HepG2 (cell line): Measurements from ENCODE around the gene SLC35G2. TPM values are rescaled to one million over a fixed set of nuclear protein-coding genes. Genes with fewer than 3 reads are reported as not detected.
"Not testable (repeated sequence)": the region's sequence is repeated elsewhere in the genome, so short reads cannot be mapped to it uniquely, and the experiment has no call there.

Experiments
- ATAC-seq: fragments of 200-7000 bp; cut with Tn5 transposase; 3 replicates; pipeline ENCODE4 v1.9.1; 2020; ENCODE audit warnings: mild to moderate bottlenecking, moderate library complexity
- BruUV-seq: library from RNA; stranded (reverse); fragments of 400-500 nt; replicated peaks from 2 replicates; lab custom pipeline; 2021; lab: Mats Ljungman, UMichigan
- CTCF ChIA-PET: fragments of 300-600 bp; formaldehyde crosslinking; extraction: SDS; loops from one replicate; lab custom pipeline; 2021; ENCODE audit warnings: low total read pairs, inconsistent platforms, low intra/inter-chr PET ratio; lab: Yijun Ruan, JAX
- POLR2A ChIA-PET: fragments of 350-600 bp; sonication (Branson Sonifier 250); formaldehyde crosslinking; loops from one replicate; lab custom pipeline; 2020; ENCODE audit warnings: antibody characterized with exemption, inconsistent platforms; lab: Yijun Ruan, JAX
- DNase-seq: peaks from one replicate; pipeline ENCODE4 v3.0.0-alpha.2; 2015; ENCODE audit warnings: low spot score
- FAIRE-seq: peaks from 3 replicates; lab custom pipeline; 2011; peaks lifted over from hg19 to GRCh38; lab: Jason Lieb, UNC
- H2AFZ ChIP-seq: one replicate; pipeline ENCODE4 v1.6.1; 2011; ENCODE audit warnings: low read length, inconsistent platforms
- H3K27ac ChIP-seq: fragments of 300-600 bp; 3 replicates; pipeline ENCODE4 v1.8.0; 2011; ENCODE audit warnings: mixed run types, mild to moderate bottlenecking, mixed read lengths, low read length, inconsistent platforms; ENCODE audit not compliant: insufficient read depth; ENCODE audit errors: extremely low read length
- H3K27me3 ChIP-seq, 2 experiments: fragments of 200-600 bp in 1 of 2; 2 replicates in 1 of 2; 3 replicates in 1 of 2; pipeline versions ENCODE4 v1.6.0 to v1.8.0; 2011; ENCODE audit warnings: low read length in 2 of 2, mild to moderate bottlenecking in 2 of 2, moderate library complexity in 2 of 2, inconsistent platforms in 1 of 2; ENCODE audit not compliant: insufficient read depth in 2 of 2, control insufficient read depth in 1 of 2
- H3K36me3 ChIP-seq, 2 experiments: fragments of 200-600 bp in 1 of 2; replicated peaks in 1 of 2; 2 replicates in 1 of 2; 3 replicates in 1 of 2; pipeline versions ENCODE4 v1.5.1 to v1.8.0; 2011; ENCODE audit warnings: low read length in 2 of 2, inconsistent platforms in 1 of 2; ENCODE audit not compliant: insufficient read depth in 2 of 2, control insufficient read depth in 1 of 2
- H3K4me1 ChIP-seq: 2 replicates; pipeline ENCODE4 v1.5.1; 2012; ENCODE audit warnings: low read length, inconsistent platforms; ENCODE audit not compliant: insufficient read depth
- H3K4me2 ChIP-seq: 2 replicates; pipeline ENCODE4 v1.6.0; 2011; ENCODE audit warnings: low read depth, low read length, inconsistent platforms
- H3K4me3 ChIP-seq, 3 experiments: fragments of 200-600 bp in 1 of 3; sonication (generic), shearing (Covaris generic) in 1 of 3; replicated peaks in 1 of 3; 2 replicates each; pipeline ENCODE4 v1.5.1; 2011 to 2016; ENCODE audit warnings: low read length in 3 of 3, inconsistent platforms in 2 of 3, low read depth in 2 of 3, mild to moderate bottlenecking in 2 of 3, control low read depth in 1 of 3, mixed read lengths in 1 of 3; ENCODE audit not compliant: insufficient read depth in 1 of 3
- H3K79me2 ChIP-seq: one replicate; pipeline ENCODE4 v1.6.1; 2011; ENCODE audit warnings: low read length, inconsistent platforms; ENCODE audit not compliant: insufficient read depth
- H3K9ac ChIP-seq: 2 replicates; pipeline ENCODE4 v1.6.0; 2011; ENCODE audit warnings: mild to moderate bottlenecking, low read depth, low read length, inconsistent platforms; ENCODE audit not compliant: insufficient read depth
- H3K9me3 ChIP-seq: 2 replicates; pipeline ENCODE4 v1.5.1; 2012; ENCODE audit warnings: mild to moderate bottlenecking, low read length
- H4K20me1 ChIP-seq: 2 replicates; pipeline ENCODE4 v1.6.0; 2011; ENCODE audit warnings: inconsistent platforms, mild to moderate bottlenecking, low read length, moderate library complexity; ENCODE audit not compliant: insufficient read depth
- ETV6 ChIP-seq: sonication (generic); formaldehyde crosslinking; conservative IDR thresholded peaks from 2 replicates; pipeline ENCODE4 v1.4.0; 2020; ENCODE audit warnings: missing genetic modification reagents
- KAT8 ChIP-seq: IDR thresholded peaks from 2 replicates; pipeline ENCODE4 v1.6.1; 2016; ENCODE audit warnings: missing genetic modification reagents, missing compliant biosample characterization
- ZNF10 ChIP-seq: sonication (generic); formaldehyde crosslinking; IDR thresholded peaks from 2 replicates; pipeline ENCODE4 v1.4.0; 2020; ENCODE audit warnings: mild to moderate bottlenecking, low read depth, missing genetic modification reagents, borderline replicate concordance
- ZNF207 ChIP-seq: fragments of 450-650 bp; IDR thresholded peaks from 2 replicates; pipeline ENCODE4 v1.6.1; 2016; ENCODE audit warnings: antibody characterized with exemption, borderline replicate concordance
- ZNF598 ChIP-seq: sonication (generic); formaldehyde crosslinking; IDR thresholded peaks from 2 replicates; pipeline ENCODE4 v1.5.1; 2020; ENCODE audit warnings: mild to moderate bottlenecking, missing genetic modification reagents, borderline replicate concordance
- WGBS: methylation state at CpG from one replicate; pipeline ENCODE4 v1.1.6; 2017; ENCODE audit warnings: low lambda C conversion rate; 5-methylcytosine and 5-hydroxymethylcytosine counted together
- in situ Hi-C: cut with HindIII; loops from 2 replicates; pipeline ENCODE4 v1.10.0; 2017; ENCODE audit warnings: low pct_unique_long_range_greater_than_20kb; ENCODE audit not compliant: extremely low pct_ligation_motif_present
- intact Hi-C: fragments of 100-400 bp; cut with micrococcal nuclease; formaldehyde crosslinking; loops from one replicate; pipeline ENCODE4 v1.10.0; 2022; ENCODE audit not compliant: unreplicated experiment
- polyA plus RNA-seq, 8 experiments: library from polyadenylated mRNA; depleted of rRNA in 3 of 8; stranded (reverse) in 7 of 8; unstranded in 1 of 8; fragments of >200 nt; fragmentation: Illumina TruSeq in 4 of 8; extraction: Trizol in 4 of 8; gene quantifications; 2 replicates each; pipeline versions ENCODE4 v1.2.1 to v1.2.3, GENCODE V29; 2011 to 2016; ENCODE audit warnings: low read depth in 4 of 8, missing spikeins in 1 of 8, mixed read lengths in 1 of 8; ENCODE audit not compliant: insufficient read depth in 1 of 8
- total RNA-seq, 5 experiments: library from RNA; depleted of rRNA; stranded (reverse); fragments of >200 nt; fragmentation: Illumina TruSeq; extraction: Trizol; gene quantifications; 2 replicates each; pipeline ENCODE4 v1.2.3, GENCODE V29; 2016; ENCODE audit warnings: low read depth in 1 of 5
- TF ChIP-seq, protein P1 (sequence below): fragments of 450-650 bp; IDR thresholded peaks from 2 replicates; pipeline ENCODE4 v1.6.1; 2017

The SLC35G2 gene
- total and polyA plus RNA-seq, 2 of the 13 experiments (the other 11 are each of a cell fraction or from before 2014, with no cell fraction given): 7.6 to 10.3 TPM

DNA sequence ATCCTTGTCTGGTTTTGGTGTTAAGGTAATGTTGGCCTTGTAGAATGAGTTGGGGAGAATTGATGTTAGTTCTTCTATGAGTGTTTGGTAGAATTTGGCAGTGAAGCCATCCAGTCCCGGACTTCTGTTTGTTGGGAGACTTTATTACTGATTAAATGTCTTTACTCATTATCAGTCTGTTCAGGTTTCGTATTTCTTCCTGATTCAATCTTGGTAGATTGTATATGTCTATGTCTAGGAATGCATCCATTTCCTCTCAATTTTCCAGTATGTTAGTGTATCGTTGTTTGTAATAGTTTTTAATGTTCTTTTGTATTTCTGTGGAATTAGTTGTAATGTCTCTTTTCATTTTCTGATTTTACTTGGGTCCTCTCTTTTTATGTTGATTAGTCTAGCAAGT is 82.5 kb downstream of the SLC35G2 start:
- H3K9ac ChIP-seq: no peak overlapping the region
- no peaks in the 10 kb centered on the region for H3K27me3 ChIP-seq
- peaks cover 11% of the 10 kb centered on the region for H3K4me1 ChIP-seq
- H3K4me3 ChIP-seq: no peak overlapping the region
- H2AFZ ChIP-seq: no peak overlapping the region
- no peak overlapping the region for H3K27ac ChIP-seq
- intact Hi-C loops: no loop called here
- FAIRE-seq: no peak
- WGBS: 98% methylated on average over 3 of the region's 3 CpGs
- BruUV-seq: no TSS peak
- peaks cover 5% of the 10 kb centered on the region; the same call in 1 of the 2 replicates for H4K20me1 ChIP-seq
- ChIA-PET POLR2A (no interaction called here), CTCF (no interaction called here)
- H3K9me3 ChIP-seq: peaks cover 13% of the 10 kb centered on the region
- ATAC-seq: no peak
- peaks cover 82% of the 10 kb centered on the region for H3K79me2 ChIP-seq
- no peak overlapping the region for H3K4me2 ChIP-seq
- in situ Hi-C loops: no loop called here
- H3K36me3 ChIP-seq: no peaks in the 10 kb centered on the region; a peak in 1 of 5 replicates
- DNase-seq: no peak
- TF ChIP-seq ETV6 (CRISPR knock-in tag) (no peak), ZNF207 (no peak), KAT8 (CRISPR knock-in tag) (no peak), ZNF10 (no peak), ZNF598 (CRISPR knock-in tag) (no peak)
- TF ChIP-seq, protein P1, sequence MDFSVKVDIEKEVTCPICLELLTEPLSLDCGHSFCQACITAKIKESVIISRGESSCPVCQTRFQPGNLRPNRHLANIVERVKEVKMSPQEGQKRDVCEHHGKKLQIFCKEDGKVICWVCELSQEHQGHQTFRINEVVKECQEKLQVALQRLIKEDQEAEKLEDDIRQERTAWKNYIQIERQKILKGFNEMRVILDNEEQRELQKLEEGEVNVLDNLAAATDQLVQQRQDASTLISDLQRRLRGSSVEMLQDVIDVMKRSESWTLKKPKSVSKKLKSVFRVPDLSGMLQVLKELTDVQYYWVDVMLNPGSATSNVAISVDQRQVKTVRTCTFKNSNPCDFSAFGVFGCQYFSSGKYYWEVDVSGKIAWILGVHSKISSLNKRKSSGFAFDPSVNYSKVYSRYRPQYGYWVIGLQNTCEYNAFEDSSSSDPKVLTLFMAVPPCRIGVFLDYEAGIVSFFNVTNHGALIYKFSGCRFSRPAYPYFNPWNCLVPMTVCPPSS: no peak
- TF ChIP-seq, all 625 proteins: peak for 0

DNA sequence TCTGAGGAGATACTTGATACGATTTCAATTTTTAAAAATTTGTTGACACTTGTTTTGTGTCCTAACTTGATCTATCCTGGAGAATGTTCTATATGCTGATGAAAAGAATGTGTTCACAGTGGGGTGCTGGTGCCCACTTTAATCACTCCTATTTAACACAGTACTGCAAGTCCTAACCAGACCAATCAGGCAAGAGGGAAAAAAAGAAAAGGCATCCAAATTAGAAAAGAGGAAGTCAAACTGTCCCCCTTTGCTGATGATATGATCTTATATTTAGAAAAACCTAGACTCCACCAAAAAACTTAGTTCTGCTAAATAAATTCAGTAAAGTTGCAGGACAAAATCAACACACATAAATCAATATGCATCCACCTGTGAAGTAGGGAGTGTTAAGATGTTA is 83.6 kb downstream of the SLC35G2 start:
- H3K27me3 ChIP-seq, H2AFZ ChIP-seq, DNase-seq, CTCF ChIA-PET, ATAC-seq, intact Hi-C loops, H3K9ac ChIP-seq, in situ Hi-C loops, H3K36me3 ChIP-seq, H3K4me2 ChIP-seq, H3K4me3 ChIP-seq, FAIRE-seq, BruUV-seq, POLR2A ChIA-PET, H3K27ac ChIP-seq: not testable (repeated sequence)
- H3K4me1 ChIP-seq: peaks cover 11% of the 10 kb centered on the region
- H3K79me2 ChIP-seq: peaks cover 90% of the 10 kb centered on the region
- WGBS: 89% methylated on average over 1 of the region's 1 CpG
- peaks cover 12% of the 10 kb centered on the region for H4K20me1 ChIP-seq
- H3K9me3 ChIP-seq: peaks cover 13% of the 10 kb centered on the region
